ENCODE measurements around the gene UBE2G2.

The UBE2G2 gene

GRCh38 chr21:44760376-44760775 lies 41.2 kb downstream of the UBE2G2 start:
- Histone ChIP-seq H3K9me3 (ENCODE audit: control insufficient read depth in 2 of 2, low read length in 2 of 2) (no peaks in the 10 kb centered on the region), H3K27ac (ENCODE audit: low read depth in 2 of 2, low read length in 2 of 2) (no peak overlapping the region), H3K9ac (ENCODE audit: low read depth in 1 of 2, low read length in 2 of 2) (no peak overlapping the region), H3K36me3 (ENCODE audit: control insufficient read depth in 2 of 2, insufficient read depth in 2 of 2, low read length in 2 of 2) (no peaks in the 10 kb centered on the region), H3K4me1 (ENCODE audit: control insufficient read depth in 2 of 2, insufficient read depth in 2 of 2, low read length in 2 of 2) (peaks cover 0 to 11% of the 10 kb centered on the region in 2 donors), H3K27me3 (ENCODE audit: control insufficient read depth in 2 of 2, insufficient read depth in 2 of 2, low read length in 2 of 2) (peaks cover 0 to 3% of the 10 kb centered on the region in 2 donors), H3K4me3 (ENCODE audit: low read length in 2 of 2) (no peak overlapping the region)

- H3K9me3 ChIP-seq (ENCODE audit: control insufficient read depth in 2 of 2, low read length in 2 of 2): no peaks in the 10 kb centered on the region
- H3K36me3 ChIP-seq (ENCODE audit: control insufficient read depth in 2 of 2, insufficient read depth in 2 of 2, low read length in 2 of 2): no peaks in the 10 kb centered on the region
- no peak overlapping the region for H3K9ac ChIP-seq (ENCODE audit: low read depth in 1 of 2, low read length in 2 of 2)
- peaks cover 0 to under 1% of the 10 kb centered on the region in 2 donors for H3K27me3 ChIP-seq (ENCODE audit: control insufficient read depth in 2 of 2, insufficient read depth in 2 of 2, low read length in 2 of 2)
- H3K27ac ChIP-seq (ENCODE audit: low read depth in 2 of 2, low read length in 2 of 2): no peak overlapping the region
- peaks cover 0 to 11% of the 10 kb centered on the region in 2 donors for H3K4me1 ChIP-seq (ENCODE audit: control insufficient read depth in 2 of 2, insufficient read depth in 2 of 2, low read length in 2 of 2)
- H3K4me3 ChIP-seq (ENCODE audit: low read length in 2 of 2): no peak overlapping the region
Observed at GRCh38 chr21:44759628-44760285, 41.9 kb downstream of the UBE2G2 start.

- Histone ChIP-seq H3K4me1 (ENCODE audit: control insufficient read depth in 2 of 2, insufficient read depth in 2 of 2, low read length in 2 of 2) (peaks cover 0 to 11% of the 10 kb centered on the region in 2 donors), H3K36me3 (ENCODE audit: control insufficient read depth in 2 of 2, insufficient read depth in 2 of 2, low read length in 2 of 2) (no peaks in the 10 kb centered on the region), H3K27ac (ENCODE audit: low read depth in 2 of 2, low read length in 2 of 2) (no peak overlapping the region), H3K9ac (ENCODE audit: low read depth in 1 of 2, low read length in 2 of 2) (no peak overlapping the region), H3K27me3 (ENCODE audit: control insufficient read depth in 2 of 2, insufficient read depth in 2 of 2, low read length in 2 of 2) (no peaks in the 10 kb centered on the region), H3K4me3 (ENCODE audit: low read length in 2 of 2) (no peak overlapping the region), H3K9me3 (ENCODE audit: control insufficient read depth in 2 of 2, low read length in 2 of 2) (no peaks in the 10 kb centered on the region)
Observed at GRCh38 chr21:44758781-44759627, 42.6 kb downstream of the UBE2G2 start.

DNA sequence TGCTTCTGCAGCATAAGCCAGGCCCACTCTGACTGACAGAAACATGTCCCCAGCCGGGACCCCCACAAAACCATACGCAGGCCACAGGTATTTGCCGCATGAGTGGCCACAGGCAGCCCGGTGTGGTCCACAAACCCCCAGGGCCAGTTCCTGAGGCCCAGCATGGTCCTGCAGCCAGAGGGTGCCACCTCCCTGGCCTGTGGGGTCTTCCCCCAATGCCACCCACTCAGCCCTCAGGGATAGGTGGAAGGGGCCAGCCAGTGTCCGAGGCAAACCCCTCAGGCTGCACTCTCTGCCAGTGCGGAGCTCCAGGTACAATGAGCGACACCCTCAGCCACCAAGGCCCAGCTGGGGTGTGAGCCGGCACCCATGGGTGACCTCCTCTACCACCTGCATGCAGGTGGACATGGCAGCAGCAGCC lies 43.5 kb downstream of the UBE2G2 start:
- H3K4me3 ChIP-seq (ENCODE audit: low read length in 2 of 2): no peak overlapping the region
- H3K9ac ChIP-seq (ENCODE audit: low read depth in 1 of 2, low read length in 2 of 2): no peak overlapping the region

DNA sequence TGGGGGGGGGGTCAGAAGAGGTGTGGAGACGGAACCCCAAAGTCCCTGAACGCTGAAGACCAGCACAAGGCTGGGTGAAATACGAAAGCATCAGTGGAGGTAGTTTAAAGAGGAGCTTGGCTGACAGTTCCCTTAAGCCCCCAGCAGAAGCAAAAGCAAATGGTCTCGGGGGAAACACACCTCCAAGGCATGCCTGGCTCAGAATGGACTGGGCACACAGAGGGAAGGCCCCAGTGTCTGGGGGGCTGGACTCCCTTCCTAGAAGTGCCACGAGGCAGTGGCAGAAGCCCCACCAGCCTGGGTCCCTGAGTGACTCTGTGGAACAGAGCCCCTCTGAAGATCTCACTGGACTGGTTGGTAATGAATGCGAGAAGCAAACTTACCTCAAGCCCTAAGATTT lies 43.9 kb downstream of the UBE2G2 start:
- Histone ChIP-seq H3K36me3 (ENCODE audit: control insufficient read depth in 2 of 2, insufficient read depth in 2 of 2, low read length in 2 of 2) (no peaks in the 10 kb centered on the region), H3K27ac (ENCODE audit: low read depth in 2 of 2, low read length in 2 of 2) (no peak overlapping the region), H3K4me3 (ENCODE audit: low read length in 2 of 2) (no peak overlapping the region), H3K27me3 (ENCODE audit: control insufficient read depth in 2 of 2, insufficient read depth in 2 of 2, low read length in 2 of 2) (peaks cover 0 to 1% of the 10 kb centered on the region in 2 donors), H3K9me3 (ENCODE audit: control insufficient read depth in 2 of 2, low read length in 2 of 2) (no peaks in the 10 kb centered on the region), H3K4me1 (ENCODE audit: control insufficient read depth in 2 of 2, insufficient read depth in 2 of 2, low read length in 2 of 2) (peaks cover 0 to 8% of the 10 kb centered on the region in 2 donors), H3K9ac (ENCODE audit: low read depth in 1 of 2, low read length in 2 of 2) (no peak overlapping the region)

More for the DNA sequence above, 43.5 kb downstream of the UBE2G2 start:
- no peaks in the 10 kb centered on the region for H3K9me3 ChIP-seq (ENCODE audit: control insufficient read depth in 2 of 2, low read length in 2 of 2)
- H3K4me1 ChIP-seq (ENCODE audit: control insufficient read depth in 2 of 2, insufficient read depth in 2 of 2, low read length in 2 of 2): peaks cover 0 to 11% of the 10 kb centered on the region in 2 donors
- H3K27ac ChIP-seq (ENCODE audit: low read depth in 2 of 2, low read length in 2 of 2): no peak overlapping the region
- no peaks in the 10 kb centered on the region for H3K27me3 ChIP-seq (ENCODE audit: control insufficient read depth in 2 of 2, insufficient read depth in 2 of 2, low read length in 2 of 2)
- no peaks in the 10 kb centered on the region for H3K36me3 ChIP-seq (ENCODE audit: control insufficient read depth in 2 of 2, insufficient read depth in 2 of 2, low read length in 2 of 2)

GRCh38 chr21:44756423-44757185 lies 45.0 kb downstream of the UBE2G2 start:
- no peaks in the 10 kb centered on the region for H3K36me3 ChIP-seq (ENCODE audit: control insufficient read depth in 2 of 2, insufficient read depth in 2 of 2, low read length in 2 of 2)
- peaks cover 0 to 2% of the 10 kb centered on the region in 2 donors for H3K4me1 ChIP-seq (ENCODE audit: control insufficient read depth in 2 of 2, insufficient read depth in 2 of 2, low read length in 2 of 2)
- H3K9me3 ChIP-seq (ENCODE audit: control insufficient read depth in 2 of 2, low read length in 2 of 2): no peaks in the 10 kb centered on the region

GRCh38 chr21:44755227-44755626 lies 46.4 kb downstream of the UBE2G2 start:
- H3K9me3 ChIP-seq (ENCODE audit: control insufficient read depth in 2 of 2, low read length in 2 of 2): no peaks in the 10 kb centered on the region
- no peak overlapping the region for H3K9ac ChIP-seq (ENCODE audit: low read depth in 1 of 2, low read length in 2 of 2)
- no peaks in the 10 kb centered on the region for H3K36me3 ChIP-seq (ENCODE audit: control insufficient read depth in 2 of 2, insufficient read depth in 2 of 2, low read length in 2 of 2)
- H3K27ac ChIP-seq (ENCODE audit: low read depth in 2 of 2, low read length in 2 of 2): no peak overlapping the region
- no peak overlapping the region for H3K4me3 ChIP-seq (ENCODE audit: low read length in 2 of 2)
- no peaks in the 10 kb centered on the region for H3K4me1 ChIP-seq (ENCODE audit: control insufficient read depth in 2 of 2, insufficient read depth in 2 of 2, low read length in 2 of 2)
- peaks cover 0 to 3% of the 10 kb centered on the region in 2 donors for H3K27me3 ChIP-seq (ENCODE audit: control insufficient read depth in 2 of 2, insufficient read depth in 2 of 2, low read length in 2 of 2)

More at GRCh38 chr21:44756423-44757185, 45.0 kb downstream of the UBE2G2 start:
- H3K9ac ChIP-seq (ENCODE audit: low read depth in 1 of 2, low read length in 2 of 2): no peak overlapping the region
- no peak overlapping the region for H3K27ac ChIP-seq (ENCODE audit: low read depth in 2 of 2, low read length in 2 of 2)
- H3K27me3 ChIP-seq (ENCODE audit: control insufficient read depth in 2 of 2, insufficient read depth in 2 of 2, low read length in 2 of 2): peaks cover 0 to 3% of the 10 kb centered on the region in 2 donors
- no peak overlapping the region for H3K4me3 ChIP-seq (ENCODE audit: low read length in 2 of 2)

- Histone ChIP-seq H3K4me1 (ENCODE audit: control insufficient read depth in 2 of 2, insufficient read depth in 2 of 2, low read length in 2 of 2) (no peaks in the 10 kb centered on the region), H3K27ac (ENCODE audit: low read depth in 2 of 2, low read length in 2 of 2) (no peak overlapping the region), H3K36me3 (ENCODE audit: control insufficient read depth in 2 of 2, insufficient read depth in 2 of 2, low read length in 2 of 2) (no peaks in the 10 kb centered on the region), H3K27me3 (ENCODE audit: control insufficient read depth in 2 of 2, insufficient read depth in 2 of 2, low read length in 2 of 2) (peaks cover 0 to 3% of the 10 kb centered on the region in 2 donors), H3K4me3 (ENCODE audit: low read length in 2 of 2) (no peak overlapping the region), H3K9ac (ENCODE audit: low read depth in 1 of 2, low read length in 2 of 2) (no peak overlapping the region), H3K9me3 (ENCODE audit: control insufficient read depth in 2 of 2, low read length in 2 of 2) (no peaks in the 10 kb centered on the region)
Observed at GRCh38 chr21:44753357-44753756, 48.3 kb downstream of the UBE2G2 start.

GRCh38 chr21:44752671-44753235 lies 48.9 kb downstream of the UBE2G2 start:
- Histone ChIP-seq H3K4me3 (ENCODE audit: low read length in 2 of 2) (no peak overlapping the region), H3K36me3 (ENCODE audit: control insufficient read depth in 2 of 2, insufficient read depth in 2 of 2, low read length in 2 of 2) (no peaks in the 10 kb centered on the region), H3K4me1 (ENCODE audit: control insufficient read depth in 2 of 2, insufficient read depth in 2 of 2, low read length in 2 of 2) (no peaks in the 10 kb centered on the region), H3K9ac (ENCODE audit: low read depth in 1 of 2, low read length in 2 of 2) (no peak overlapping the region), H3K27me3 (ENCODE audit: control insufficient read depth in 2 of 2, insufficient read depth in 2 of 2, low read length in 2 of 2) (peaks cover 0 to 3% of the 10 kb centered on the region in 2 donors), H3K27ac (ENCODE audit: low read depth in 2 of 2, low read length in 2 of 2) (no peak overlapping the region), H3K9me3 (ENCODE audit: control insufficient read depth in 2 of 2, low read length in 2 of 2) (no peaks in the 10 kb centered on the region)

Measured in mucosa of rectum (tissue), 2 donors.